ENCODE data around the gene ASH1L.
"Not testable (repeated sequence)": the region's sequence is repeated elsewhere in the genome, so short reads cannot be mapped to it uniquely, and the experiment has no call there.

GRCh38 chr1:155411840-155412239, 150.8 kb downstream of the ASH1L start:
- not testable (repeated sequence) for TF ChIP-seq ISL1 (CRISPR knock-in tag; IDR thresholded peaks at IDR 0.05); ZNF70 (CRISPR knock-in tag; IDR thresholded peaks at IDR 0.05); TCF4 (CRISPR knock-in tag; IDR thresholded peaks at IDR 0.05; ENCODE audit: borderline replicate concordance); CREB5 (CRISPR knock-in tag; IDR thresholded peaks at IDR 0.05; ENCODE audit: low read depth); PATZ1 (CRISPR knock-in tag; IDR thresholded peaks at IDR 0.05; ENCODE audit: borderline replicate concordance); CSDC2 (CRISPR knock-in tag; IDR thresholded peaks at IDR 0.05); RARB (CRISPR knock-in tag; IDR thresholded peaks at IDR 0.05); ZNF565 (CRISPR knock-in tag; conservative IDR thresholded peaks at IDR 0.05; ENCODE audit: low read depth); ZFP30 (CRISPR knock-in tag; IDR thresholded peaks at IDR 0.05); ARNTL (CRISPR knock-in tag; IDR thresholded peaks at IDR 0.05; ENCODE audit: borderline replicate concordance, low read depth)

Data from SK-N-SH treated with all-trans-retinoic acid at 6 μM for 48 hours (cell line).